MM.1S (cell line): ENCODE results near the gene STAT1.

Source experiments
- CTCF ChIP-seq: fragments of 300-600 bp; sonication (generic); IDR thresholded peaks from 2 replicates; pipeline ENCODE4 v1.5.1; 2016; ENCODE audit warnings: antibody characterized with exemption, low read length, mixed read lengths
- EZH2phosphoT487 ChIP-seq: fragments of 300-600 bp; sonication (generic); IDR thresholded peaks from 2 replicates; pipeline ENCODE4 v1.6.1; 2018; ENCODE audit warnings: antibody characterized with exemption, low read length

DNA sequence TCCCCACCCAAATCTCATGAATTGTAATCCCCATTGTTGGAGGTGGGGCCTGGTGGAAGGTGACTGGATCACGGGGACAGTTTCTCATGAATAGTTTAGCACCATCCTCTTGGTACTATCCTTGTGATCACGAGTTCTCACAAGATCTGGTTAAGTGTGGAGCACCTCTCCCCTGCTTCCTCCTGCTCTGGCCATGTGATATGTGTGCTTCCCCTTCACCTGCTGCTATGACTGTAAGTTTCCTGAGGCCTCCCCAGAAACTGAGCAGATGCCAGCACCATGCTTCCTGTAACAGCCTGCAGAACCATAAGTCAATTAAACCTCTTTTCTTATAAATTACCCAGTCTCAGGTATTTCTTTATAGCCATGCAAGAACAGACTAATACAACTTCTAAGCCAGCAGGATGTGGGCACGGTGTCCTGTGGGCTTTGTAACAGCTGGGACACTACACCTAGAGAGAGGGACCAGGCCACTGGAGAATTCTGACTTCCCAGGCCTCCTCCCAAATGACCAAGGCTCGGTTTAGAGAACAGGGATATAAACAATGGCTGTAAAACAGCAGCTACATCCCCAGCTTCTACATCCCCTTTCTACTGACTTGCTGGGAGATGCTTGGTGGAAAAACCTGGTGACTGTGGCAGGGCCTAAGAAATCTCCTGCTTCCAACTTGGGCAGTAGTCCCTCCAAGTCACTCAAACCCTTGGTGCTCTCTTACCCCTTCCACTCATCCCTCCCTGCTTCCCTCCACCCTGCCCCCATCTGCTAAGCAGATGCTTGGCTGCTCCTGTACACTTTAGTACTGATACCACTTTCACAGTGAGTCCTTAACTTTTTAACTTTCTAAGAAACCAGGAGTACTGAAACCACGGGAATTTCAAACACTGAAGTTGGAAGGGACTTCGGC, 10.3 kb downstream of the STAT1 start:
- TF ChIP-seq CTCF (no peak), EZH2phosphoT487 (no peak)
